Cardiac muscle cell (in vitro differentiated cells and primary cell): ENCODE data around the gene MLF1. TPM values are rescaled to one million over a fixed set of nuclear protein-coding genes. Genes with fewer than 3 reads are reported as not detected.

Experiments
- DNase-seq, 2 donors: peaks; one replicate each; pipeline versions ENCODE4 v3.0.0 to v3.0.0-alpha.2; 2010 to 2017; ENCODE audit warnings: low read depth in 1 of 2, low spot score in 1 of 2
- H3K27ac ChIP-seq: fragments of 200-600 bp; sonication (generic); 2 replicates; pipeline ENCODE4 v1.5.1; 2016
- H3K27me3 ChIP-seq: fragments of 200-600 bp; sonication (generic); 2 replicates; pipeline ENCODE4 v1.6.0; 2016; ENCODE audit warnings: control low read depth
- H3K36me3 ChIP-seq: fragments of 200-600 bp; sonication (generic); 2 replicates; pipeline ENCODE4 v1.5.1; 2016; ENCODE audit warnings: control low read depth
- H3K4me1 ChIP-seq: fragments of 200-600 bp; sonication (generic); 2 replicates; pipeline ENCODE4 v1.8.1; 2017; ENCODE audit warnings: low read depth, mild to moderate bottlenecking, mixed run types
- H3K4me3 ChIP-seq: fragments of 200-600 bp; sonication (generic); 2 replicates; pipeline ENCODE4 v1.5.1; 2016; ENCODE audit warnings: mild to moderate bottlenecking
- H3K9me3 ChIP-seq: fragments of 200-600 bp; sonication (generic); 2 replicates; pipeline ENCODE4 v1.5.1; 2017; ENCODE audit warnings: low read depth, mild to moderate bottlenecking, control low read depth
- polyA plus RNA-seq: library from polyadenylated mRNA; unstranded; fragments of >200 nt; fragmentation: Nextera tagmentation; extraction: Ambion mirVana; gene quantifications from 2 replicates; pipeline ENCODE4 v1.2.1, GENCODE V29; 2016
- total RNA-seq: library from RNA; depleted of rRNA; stranded (reverse); fragments of >200 nt; gene quantifications from 2 replicates; pipeline ENCODE4 v1.2.3, GENCODE V29; 2016
- TF ChIP-seq, protein P1 (sequence below): IDR thresholded peaks from 2 replicates; pipeline ENCODE4 v1.5.1; 2012; ENCODE audit warnings: low read depth, mild to moderate bottlenecking, low read length

MLF1 gene
- total and polyA plus RNA-seq, 2 experiments from 2014 or later: 121 to 210 TPM

DNA sequence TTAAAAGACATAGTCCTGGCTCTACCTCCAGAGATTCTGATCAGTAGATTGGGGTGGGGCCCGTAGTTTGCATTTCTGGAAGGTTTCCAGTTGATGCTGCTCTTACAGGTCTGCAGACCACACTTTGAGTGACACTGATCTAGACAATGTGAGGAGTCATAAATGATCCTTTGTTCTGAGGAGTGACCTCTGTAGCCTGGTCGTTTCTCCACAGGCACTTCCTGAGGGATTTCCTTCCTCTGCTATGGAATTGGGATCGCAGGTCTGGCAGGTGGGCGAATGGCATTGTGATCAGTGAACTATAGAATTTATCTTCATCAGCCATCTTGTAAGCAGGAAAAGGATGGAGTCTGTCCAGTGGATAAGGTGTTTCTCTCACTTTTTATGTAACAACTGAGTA lies 78.8 kb downstream of the MLF1 start:
- Histone ChIP-seq H3K9me3 (no peaks in the 10 kb centered on the region), H3K4me1 (peaks cover 6% of the 10 kb centered on the region), H3K27me3 (no peaks in the 10 kb centered on the region), H3K4me3 (no peak overlapping the region), H3K27ac (no peak overlapping the region), H3K36me3 (peaks cover 53% of the 10 kb centered on the region)
- TF ChIP-seq, protein P1, sequence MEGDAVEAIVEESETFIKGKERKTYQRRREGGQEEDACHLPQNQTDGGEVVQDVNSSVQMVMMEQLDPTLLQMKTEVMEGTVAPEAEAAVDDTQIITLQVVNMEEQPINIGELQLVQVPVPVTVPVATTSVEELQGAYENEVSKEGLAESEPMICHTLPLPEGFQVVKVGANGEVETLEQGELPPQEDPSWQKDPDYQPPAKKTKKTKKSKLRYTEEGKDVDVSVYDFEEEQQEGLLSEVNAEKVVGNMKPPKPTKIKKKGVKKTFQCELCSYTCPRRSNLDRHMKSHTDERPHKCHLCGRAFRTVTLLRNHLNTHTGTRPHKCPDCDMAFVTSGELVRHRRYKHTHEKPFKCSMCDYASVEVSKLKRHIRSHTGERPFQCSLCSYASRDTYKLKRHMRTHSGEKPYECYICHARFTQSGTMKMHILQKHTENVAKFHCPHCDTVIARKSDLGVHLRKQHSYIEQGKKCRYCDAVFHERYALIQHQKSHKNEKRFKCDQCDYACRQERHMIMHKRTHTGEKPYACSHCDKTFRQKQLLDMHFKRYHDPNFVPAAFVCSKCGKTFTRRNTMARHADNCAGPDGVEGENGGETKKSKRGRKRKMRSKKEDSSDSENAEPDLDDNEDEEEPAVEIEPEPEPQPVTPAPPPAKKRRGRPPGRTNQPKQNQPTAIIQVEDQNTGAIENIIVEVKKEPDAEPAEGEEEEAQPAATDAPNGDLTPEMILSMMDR: no peak
- no peak for DNase-seq

DNA sequence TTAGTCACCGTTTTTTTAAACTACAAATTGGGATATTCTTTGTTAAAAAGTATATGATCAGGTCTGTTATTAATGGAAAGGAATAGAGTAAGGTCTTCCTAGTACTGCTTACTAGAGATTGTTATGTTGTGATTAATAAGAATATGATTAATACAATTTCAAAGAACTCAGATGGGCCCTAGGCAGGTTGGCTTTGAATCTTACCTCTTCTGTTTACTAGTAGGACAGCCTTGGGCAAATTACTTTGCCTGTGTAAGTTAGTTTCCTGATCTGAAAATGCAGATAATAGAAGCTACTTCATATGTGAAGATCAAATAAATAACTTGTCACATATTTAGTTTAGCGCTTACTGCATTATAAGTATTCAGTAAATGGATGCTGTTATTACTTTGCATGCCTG lies 80.2 kb downstream of the MLF1 start:
- no peaks in the 10 kb centered on the region for H3K4me1 ChIP-seq
- H3K36me3 ChIP-seq: peaks cover 64% of the 10 kb centered on the region
- H3K27ac ChIP-seq: no peak overlapping the region
- H3K4me3 ChIP-seq: no peak overlapping the region
- TF ChIP-seq, protein P1: no peak
- H3K27me3 ChIP-seq: no peaks in the 10 kb centered on the region
- DNase-seq: no peak
- no peaks in the 10 kb centered on the region for H3K9me3 ChIP-seq

DNA sequence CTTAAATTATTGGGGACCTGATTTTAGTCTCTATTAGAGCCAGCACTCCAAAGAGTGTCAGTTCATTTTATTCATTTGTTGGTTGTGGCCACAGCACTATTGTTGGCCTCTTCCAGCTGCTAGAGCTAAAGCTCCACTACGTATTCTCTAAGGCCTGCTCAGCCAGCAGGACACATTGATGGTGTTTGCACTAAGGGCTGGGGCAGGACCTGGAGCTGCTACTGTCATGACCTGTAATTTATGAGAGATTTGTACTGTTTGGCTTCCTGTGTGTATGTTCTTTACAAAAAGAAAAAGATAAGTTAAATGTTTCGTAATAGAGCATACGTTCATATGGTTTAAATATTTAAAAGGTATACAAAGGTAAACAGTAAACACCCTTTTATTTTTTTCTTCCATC lies 81.5 kb downstream of the MLF1 start:
- H3K27me3 ChIP-seq: no peaks in the 10 kb centered on the region
- H3K36me3 ChIP-seq: peaks cover 68% of the 10 kb centered on the region
- no peak overlapping the region for H3K4me3 ChIP-seq

More for the DNA sequence above, 81.5 kb downstream of the MLF1 start:
- no peaks in the 10 kb centered on the region for H3K4me1 ChIP-seq
- TF ChIP-seq, protein P1: no peak
- DNase-seq: no peak
- no peaks in the 10 kb centered on the region for H3K9me3 ChIP-seq
- H3K27ac ChIP-seq: no peak overlapping the region

Other genes starting within 250 kb of the MLF1 start
- 39.8 and 47.5 TPM in 2 replicates for gene GFM1, start 73.3 kb downstream of the MLF1 start, total RNA-seq
- gene GFM1, start 73.3 kb downstream of the MLF1 start, polyA plus RNA-seq: 43.5 and 53.2 TPM in 2 replicates
- 9.8 and 12.8 TPM in 2 replicates for gene LXN, start 101.5 kb downstream of the MLF1 start, total RNA-seq
- gene LXN, start 101.5 kb downstream of the MLF1 start, polyA plus RNA-seq: 6.7 and 11.1 TPM in 2 replicates
- gene RARRES1, start 161.3 kb downstream of the MLF1 start, total RNA-seq: 0.33 and 0.39 TPM in 2 replicates
- gene RARRES1, start 161.3 kb downstream of the MLF1 start, polyA plus RNA-seq: 0.56 TPM in 1 of 2 replicates, not detected in the other
- gene MFSD1, start 230.9 kb downstream of the MLF1 start, total RNA-seq: 12.4 and 19.4 TPM in 2 replicates
- gene MFSD1, start 230.9 kb downstream of the MLF1 start, polyA plus RNA-seq: 9.3 and 31.8 TPM in 2 replicates